Measurements from ENCODE around the gene LPCAT1.

LPCAT1 gene

DNA sequence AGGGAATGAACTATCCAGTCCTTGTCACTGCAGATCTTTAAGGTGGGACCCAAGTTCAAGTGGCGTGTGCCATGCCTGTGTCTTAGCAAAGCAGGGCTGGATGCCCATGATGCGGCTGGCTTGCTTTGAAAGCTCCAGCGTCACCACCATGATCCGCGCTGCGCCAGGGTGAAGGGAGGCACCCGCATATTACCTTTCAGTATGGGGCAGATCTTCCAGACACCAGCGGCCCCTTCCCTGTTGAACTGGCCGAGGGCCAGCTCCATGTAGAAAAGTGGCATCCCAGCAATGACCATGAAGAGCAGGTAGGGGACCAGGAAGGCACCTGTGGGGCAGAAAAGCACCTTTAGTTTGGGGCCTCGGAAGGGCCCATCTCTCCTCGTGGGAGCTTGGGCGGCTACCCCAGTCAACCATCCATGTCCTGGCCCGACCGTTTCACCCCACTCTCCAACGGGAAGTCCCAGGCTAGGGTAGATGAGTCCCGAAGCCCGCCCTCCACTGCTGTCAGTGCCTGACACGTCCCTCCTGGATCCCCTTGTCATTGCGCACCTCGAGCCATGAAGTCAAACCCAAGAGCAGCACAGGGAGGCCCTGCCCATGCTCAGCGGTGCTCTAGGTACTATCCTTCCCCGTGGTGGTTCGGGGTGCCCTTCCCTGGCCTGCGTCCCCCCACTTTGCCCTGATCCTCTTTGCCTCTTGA is 82.4 kb downstream of the LPCAT1 start:
- TF ChIP-seq PATZ1 (CRISPR knock-in tag; IDR thresholded peaks at IDR 0.05; ENCODE audit: borderline replicate concordance) (no peak), BACH2 (CRISPR knock-in tag; IDR thresholded peaks at IDR 0.05; ENCODE audit: borderline replicate concordance) (no peak), SNAI2 (CRISPR knock-in tag; IDR thresholded peaks at IDR 0.05) (no peak), ZFP30 (CRISPR knock-in tag; IDR thresholded peaks at IDR 0.05) (no peak), PPARA (CRISPR knock-in tag; IDR thresholded peaks at IDR 0.05; ENCODE audit: borderline replicate concordance) (no peak), ESRRG (CRISPR knock-in tag; IDR thresholded peaks at IDR 0.05) (no peak), TCF4 (CRISPR knock-in tag; IDR thresholded peaks at IDR 0.05; ENCODE audit: borderline replicate concordance) (no peak), OSR1 (CRISPR knock-in tag; IDR thresholded peaks at IDR 0.05) (no peak), ZFP3 (CRISPR knock-in tag; IDR thresholded peaks at IDR 0.05) (no peak), TOX (CRISPR knock-in tag; IDR thresholded peaks at IDR 0.05; ENCODE audit: borderline replicate concordance) (no peak), ZNF8 (CRISPR knock-in tag; IDR thresholded peaks at IDR 0.05) (no peak), POU6F1 (CRISPR knock-in tag; IDR thresholded peaks at IDR 0.05; ENCODE audit: borderline replicate concordance, low read depth) (no peak), ZNF70 (CRISPR knock-in tag; IDR thresholded peaks at IDR 0.05) (no peak), TSHZ2 (CRISPR knock-in tag; IDR thresholded peaks at IDR 0.05) (no peak), GLIS3 (CRISPR knock-in tag; IDR thresholded peaks at IDR 0.05) (no peak), ISL1 (CRISPR knock-in tag; IDR thresholded peaks at IDR 0.05) (no peak), ZNF565 (CRISPR knock-in tag; conservative IDR thresholded peaks at IDR 0.05; ENCODE audit: low read depth) (no peak)
- no peak for ATAC-seq

GRCh38 chr5:1440098-1440493 is 83.7 kb downstream of the LPCAT1 start:
- TF ChIP-seq TCF4 (CRISPR knock-in tag; IDR thresholded peaks at IDR 0.05; ENCODE audit: borderline replicate concordance): no peak
- TF ChIP-seq ISL1 (CRISPR knock-in tag; IDR thresholded peaks at IDR 0.05): no peak
- TF ChIP-seq CSDC2 (CRISPR knock-in tag; IDR thresholded peaks at IDR 0.05): no peak
- no peak for TF ChIP-seq SNAI2 (CRISPR knock-in tag; IDR thresholded peaks at IDR 0.05)
- no peak for TF ChIP-seq OSR1 (CRISPR knock-in tag; IDR thresholded peaks at IDR 0.05)
- no peak for ATAC-seq

- TF ChIP-seq GLIS3 (CRISPR knock-in tag; IDR thresholded peaks at IDR 0.05) (no peak), RARB (CRISPR knock-in tag; IDR thresholded peaks at IDR 0.05) (no peak), ESRRG (CRISPR knock-in tag; IDR thresholded peaks at IDR 0.05) (no peak), PPARA (CRISPR knock-in tag; IDR thresholded peaks at IDR 0.05; ENCODE audit: borderline replicate concordance) (no peak), CREB5 (CRISPR knock-in tag; IDR thresholded peaks at IDR 0.05; ENCODE audit: low read depth) (no peak), ZNF565 (CRISPR knock-in tag; conservative IDR thresholded peaks at IDR 0.05; ENCODE audit: low read depth) (no peak), ZFP3 (CRISPR knock-in tag; IDR thresholded peaks at IDR 0.05) (no peak), ZFP30 (CRISPR knock-in tag; IDR thresholded peaks at IDR 0.05) (no peak)
These were observed 84.2 kb downstream of the LPCAT1 start for GRCh38 chr5:1439388-1440097.

More at GRCh38 chr5:1439388-1440097, 84.2 kb downstream of the LPCAT1 start:
- no peak for ATAC-seq
